Astrocyte (in vitro differentiated cells and primary cell): ENCODE measurements around the gene C1QTNF12. TPM values are rescaled to one million over a fixed set of nuclear protein-coding genes. Genes with fewer than 3 reads are reported as not detected.

Experiments
- DNase-seq: peaks from one replicate; pipeline ENCODE4 v3.0.0-alpha.2; 2010; ENCODE audit warnings: low read depth
- FAIRE-seq: peaks from 2 replicates; lab custom pipeline; 2011; peaks lifted over from hg19 to GRCh38; lab: Jason Lieb, UNC
- H2AFZ ChIP-seq: 2 replicates; pipeline ENCODE4 v1.6.0; 2012; ENCODE audit warnings: low read depth, low read length, inconsistent platforms
- H3K27ac ChIP-seq: 2 replicates; pipeline ENCODE4 v1.5.1; 2011; ENCODE audit warnings: low read depth, low read length, inconsistent platforms
- H3K27me3 ChIP-seq: 2 replicates; pipeline ENCODE4 v1.6.0; 2011; ENCODE audit warnings: low read length, inconsistent platforms; ENCODE audit not compliant: insufficient read depth
- H3K36me3 ChIP-seq: 2 replicates; pipeline ENCODE4 v1.5.1; 2011; ENCODE audit warnings: low read length, inconsistent platforms; ENCODE audit not compliant: insufficient read depth
- H3K4me1 ChIP-seq: 2 replicates; pipeline ENCODE4 v1.5.1; 2011; ENCODE audit warnings: low read length, inconsistent platforms; ENCODE audit not compliant: insufficient read depth
- H3K4me2 ChIP-seq: 2 replicates; pipeline ENCODE4 v1.6.0; 2012; ENCODE audit warnings: low read length, inconsistent platforms
- H3K4me3 ChIP-seq: 2 replicates; pipeline ENCODE4 v1.5.1; 2011; ENCODE audit warnings: low read depth, mild to moderate bottlenecking, low read length, inconsistent platforms; ENCODE audit not compliant: insufficient read depth
- H3K79me2 ChIP-seq: 2 replicates; pipeline ENCODE4 v1.6.0; 2012; ENCODE audit warnings: mild to moderate bottlenecking, low read length, inconsistent platforms; ENCODE audit not compliant: insufficient read depth
- H3K9ac ChIP-seq: 2 replicates; pipeline ENCODE4 v1.6.0; 2012; ENCODE audit warnings: mild to moderate bottlenecking, low read length, inconsistent platforms
- H3K9me3 ChIP-seq: 2 replicates; pipeline ENCODE4 v1.5.1; 2012; ENCODE audit warnings: low read depth, mild to moderate bottlenecking, low read length, inconsistent platforms; ENCODE audit not compliant: insufficient read depth
- H4K20me1 ChIP-seq: 2 replicates; pipeline ENCODE4 v1.6.0; 2012; ENCODE audit warnings: low read length, inconsistent platforms; ENCODE audit not compliant: insufficient read depth
- H3K27ac Mint-ChIP-seq: one replicate; pipeline ENCODE4 v1.8.0; 2021; ENCODE audit warnings: mild to moderate bottlenecking, mixed read lengths; ENCODE audit not compliant: unreplicated experiment
- H3K27me3 Mint-ChIP-seq: one replicate; pipeline ENCODE4 v1.8.0; 2021; ENCODE audit warnings: low read depth, mixed read lengths; ENCODE audit not compliant: unreplicated experiment
- H3K36me3 Mint-ChIP-seq: one replicate; pipeline ENCODE4 v1.8.0; 2021; ENCODE audit warnings: low read depth, mixed read lengths; ENCODE audit not compliant: unreplicated experiment
- H3K4me1 Mint-ChIP-seq: one replicate; pipeline ENCODE4 v1.8.0; 2021; ENCODE audit warnings: low read depth, mixed read lengths; ENCODE audit not compliant: unreplicated experiment
- H3K4me3 Mint-ChIP-seq: one replicate; pipeline ENCODE4 v1.8.0; 2021; ENCODE audit warnings: mild to moderate bottlenecking, moderate library complexity, mixed read lengths; ENCODE audit not compliant: unreplicated experiment
- H3K9me3 Mint-ChIP-seq: one replicate; pipeline ENCODE4 v1.8.0; 2021; ENCODE audit warnings: mild to moderate bottlenecking, mixed read lengths; ENCODE audit not compliant: unreplicated experiment
- EZH2 ChIP-seq: IDR thresholded peaks from 2 replicates; pipeline ENCODE4 v1.6.1; 2012; ENCODE audit warnings: mild to moderate bottlenecking, low read length, inconsistent platforms; ENCODE audit not compliant: insufficient read depth
- total RNA-seq: library from RNA; stranded (reverse); gene quantifications from 2 replicates; pipeline ENCODE4 v1.2.1, GENCODE V29; 2021
- TF ChIP-seq, protein P1 (sequence below): IDR thresholded peaks from 2 replicates; pipeline ENCODE4 v1.5.1; 2011; ENCODE audit warnings: low read depth, mild to moderate bottlenecking, inconsistent platforms, low read length, moderate library complexity; ENCODE audit not compliant: insufficient read depth

Gene C1QTNF12
- total RNA-seq, 1 donor from 2014 or later, result 3.9 TPM

DNA sequence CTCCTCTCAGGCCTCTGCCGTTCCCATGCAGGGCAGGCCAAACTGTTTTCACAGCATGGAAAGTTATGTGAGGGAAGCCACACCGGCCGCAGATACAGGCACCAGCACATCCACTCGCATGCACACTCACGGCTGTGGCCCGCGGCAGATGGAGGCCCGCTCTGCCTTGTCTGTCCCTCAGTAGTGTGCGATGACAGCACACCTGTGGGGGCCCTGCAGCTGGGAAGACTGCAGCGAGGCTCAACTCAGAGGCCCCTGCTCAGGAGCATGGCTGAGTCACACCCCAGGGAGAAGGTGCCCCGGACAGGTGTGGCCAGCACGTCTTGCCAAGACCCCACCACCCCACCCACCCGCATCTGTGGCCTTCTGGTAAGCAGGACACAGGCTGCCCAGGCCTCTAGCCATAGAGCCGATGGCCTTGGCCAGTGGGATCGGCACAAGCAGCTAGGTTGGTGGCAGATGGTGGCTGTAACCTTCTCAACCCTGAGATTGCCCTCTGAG is 28.5 kb upstream of the C1QTNF12 start:
- no peak overlapping the region for H3K4me3 ChIP-seq
- peak overlapping the region; percentile 94 for H3K4me2 ChIP-seq
- H3K9ac ChIP-seq, result peak overlapping the region; percentile 88
- H3K9me3 Mint-ChIP-seq, result no peaks in the 10 kb centered on the region
- DNase-seq (no peak), FAIRE-seq (no peak)
- peaks cover 3% of the 10 kb centered on the region for H3K36me3 Mint-ChIP-seq
- no peaks in the 10 kb centered on the region for H3K27me3 Mint-ChIP-seq
- peak overlapping the region; percentile 69 for H3K27ac Mint-ChIP-seq
- peaks cover 31% of the 10 kb centered on the region for H4K20me1 ChIP-seq
- TF ChIP-seq, protein P1, sequence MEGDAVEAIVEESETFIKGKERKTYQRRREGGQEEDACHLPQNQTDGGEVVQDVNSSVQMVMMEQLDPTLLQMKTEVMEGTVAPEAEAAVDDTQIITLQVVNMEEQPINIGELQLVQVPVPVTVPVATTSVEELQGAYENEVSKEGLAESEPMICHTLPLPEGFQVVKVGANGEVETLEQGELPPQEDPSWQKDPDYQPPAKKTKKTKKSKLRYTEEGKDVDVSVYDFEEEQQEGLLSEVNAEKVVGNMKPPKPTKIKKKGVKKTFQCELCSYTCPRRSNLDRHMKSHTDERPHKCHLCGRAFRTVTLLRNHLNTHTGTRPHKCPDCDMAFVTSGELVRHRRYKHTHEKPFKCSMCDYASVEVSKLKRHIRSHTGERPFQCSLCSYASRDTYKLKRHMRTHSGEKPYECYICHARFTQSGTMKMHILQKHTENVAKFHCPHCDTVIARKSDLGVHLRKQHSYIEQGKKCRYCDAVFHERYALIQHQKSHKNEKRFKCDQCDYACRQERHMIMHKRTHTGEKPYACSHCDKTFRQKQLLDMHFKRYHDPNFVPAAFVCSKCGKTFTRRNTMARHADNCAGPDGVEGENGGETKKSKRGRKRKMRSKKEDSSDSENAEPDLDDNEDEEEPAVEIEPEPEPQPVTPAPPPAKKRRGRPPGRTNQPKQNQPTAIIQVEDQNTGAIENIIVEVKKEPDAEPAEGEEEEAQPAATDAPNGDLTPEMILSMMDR, result no peak
- TF ChIP-seq EZH2, result no peak
- H3K4me1 Mint-ChIP-seq, result peaks cover 34% of the 10 kb centered on the region
- H3K79me2 ChIP-seq, result peaks cover 37% of the 10 kb centered on the region
- no peak overlapping the region for H2AFZ ChIP-seq
- peak overlapping the region; percentile 74 for H3K4me3 Mint-ChIP-seq
- no peaks in the 10 kb centered on the region for H3K27me3 ChIP-seq
- no peaks in the 10 kb centered on the region for H3K36me3 ChIP-seq
- no peak overlapping the region for H3K27ac ChIP-seq
- H3K4me1 ChIP-seq, result peaks cover 40% of the 10 kb centered on the region
- no peaks in the 10 kb centered on the region for H3K9me3 ChIP-seq

DNA sequence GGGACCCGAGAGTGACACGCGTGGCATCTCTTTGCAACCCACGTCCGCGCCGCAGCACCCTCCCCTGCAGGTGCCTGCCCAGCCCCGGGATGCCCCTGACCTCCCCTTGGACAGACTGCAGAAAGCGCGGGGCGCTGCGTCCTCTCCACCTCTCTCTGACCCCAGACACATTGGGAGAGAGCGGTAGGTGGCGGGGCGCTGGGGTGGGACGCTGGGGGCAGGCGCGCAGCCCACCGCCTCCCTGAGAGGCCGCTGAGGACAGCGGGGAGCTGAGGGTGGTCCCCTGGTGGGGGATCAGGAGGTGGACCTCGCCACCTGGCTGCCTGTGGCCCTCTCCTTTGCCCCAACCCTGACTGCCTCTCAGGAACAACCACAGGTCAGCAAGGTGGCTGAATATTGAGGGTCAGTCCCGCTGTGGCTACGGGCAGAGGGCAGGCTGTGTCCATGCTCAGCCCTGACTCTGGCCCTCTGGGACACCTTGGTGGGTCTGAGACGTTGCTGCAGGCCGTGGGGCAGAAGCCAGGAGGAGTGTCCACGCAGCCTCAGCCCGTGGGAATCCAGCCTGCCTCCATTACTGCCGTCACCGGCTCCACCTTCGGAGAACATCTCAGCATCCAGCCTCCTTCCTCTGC is 27.9 kb upstream of the C1QTNF12 start:
- H3K36me3 Mint-ChIP-seq, result peaks cover 6% of the 10 kb centered on the region
- Histone ChIP-seq H4K20me1 (peaks cover 36% of the 10 kb centered on the region), H2AFZ (peak overlapping the region; percentile 91), H3K9me3 (no peaks in the 10 kb centered on the region), H3K9ac (peak overlapping the region; percentile 88), H3K4me3 (peak overlapping the region; percentile 65), H3K27me3 (no peaks in the 10 kb centered on the region), H3K27ac (peak overlapping the region; percentile 83), H3K4me1 (peaks cover 40% of the 10 kb centered on the region), H3K4me2 (peak overlapping the region; percentile 94), H3K36me3 (no peaks in the 10 kb centered on the region), H3K79me2 (peaks cover 42% of the 10 kb centered on the region)
- TF ChIP-seq, protein P1, result no peak
- no peak for TF ChIP-seq EZH2
- no peaks in the 10 kb centered on the region for H3K9me3 Mint-ChIP-seq
- DNase-seq, result no peak
- H3K4me3 Mint-ChIP-seq, result peak overlapping the region; percentile 74
- no peak for FAIRE-seq
- H3K27me3 Mint-ChIP-seq, result no peaks in the 10 kb centered on the region
- peaks cover 35% of the 10 kb centered on the region for H3K4me1 Mint-ChIP-seq
- H3K27ac Mint-ChIP-seq, result peak overlapping the region; percentile 69
